HUES6 (cell line): Measurements from ENCODE around the gene TRIM34.

Source experiments
- H3K27ac ChIP-seq: 2 replicates; pipeline ENCODE4 v1.7.0; 2013; ENCODE audit warnings: low read depth, mild to moderate bottlenecking, low read length, inconsistent platforms
- H3K27me3 ChIP-seq: 2 replicates; pipeline ENCODE4 v1.6.1; 2013; ENCODE audit warnings: low read length; ENCODE audit not compliant: control insufficient read depth, insufficient read depth
- H3K36me3 ChIP-seq: 2 replicates; pipeline ENCODE4 v1.6.1; 2013; ENCODE audit warnings: low read length; ENCODE audit not compliant: control insufficient read depth, insufficient read depth
- H3K4me1 ChIP-seq: 2 replicates; pipeline ENCODE4 v1.6.1; 2013; ENCODE audit warnings: low read length; ENCODE audit not compliant: control insufficient read depth, insufficient read depth
- H3K4me3 ChIP-seq: 2 replicates; pipeline ENCODE4 v1.5.1; 2013; ENCODE audit warnings: low read depth, low read length
- H3K9ac ChIP-seq: one replicate; pipeline ENCODE4 v1.6.1; 2013; ENCODE audit warnings: mild to moderate bottlenecking, low read length
- H3K9me3 ChIP-seq: 2 replicates; pipeline ENCODE4 v1.6.1; 2013; ENCODE audit warnings: low read depth, low read length; ENCODE audit not compliant: control insufficient read depth, insufficient read depth

Gene TRIM34

DNA sequence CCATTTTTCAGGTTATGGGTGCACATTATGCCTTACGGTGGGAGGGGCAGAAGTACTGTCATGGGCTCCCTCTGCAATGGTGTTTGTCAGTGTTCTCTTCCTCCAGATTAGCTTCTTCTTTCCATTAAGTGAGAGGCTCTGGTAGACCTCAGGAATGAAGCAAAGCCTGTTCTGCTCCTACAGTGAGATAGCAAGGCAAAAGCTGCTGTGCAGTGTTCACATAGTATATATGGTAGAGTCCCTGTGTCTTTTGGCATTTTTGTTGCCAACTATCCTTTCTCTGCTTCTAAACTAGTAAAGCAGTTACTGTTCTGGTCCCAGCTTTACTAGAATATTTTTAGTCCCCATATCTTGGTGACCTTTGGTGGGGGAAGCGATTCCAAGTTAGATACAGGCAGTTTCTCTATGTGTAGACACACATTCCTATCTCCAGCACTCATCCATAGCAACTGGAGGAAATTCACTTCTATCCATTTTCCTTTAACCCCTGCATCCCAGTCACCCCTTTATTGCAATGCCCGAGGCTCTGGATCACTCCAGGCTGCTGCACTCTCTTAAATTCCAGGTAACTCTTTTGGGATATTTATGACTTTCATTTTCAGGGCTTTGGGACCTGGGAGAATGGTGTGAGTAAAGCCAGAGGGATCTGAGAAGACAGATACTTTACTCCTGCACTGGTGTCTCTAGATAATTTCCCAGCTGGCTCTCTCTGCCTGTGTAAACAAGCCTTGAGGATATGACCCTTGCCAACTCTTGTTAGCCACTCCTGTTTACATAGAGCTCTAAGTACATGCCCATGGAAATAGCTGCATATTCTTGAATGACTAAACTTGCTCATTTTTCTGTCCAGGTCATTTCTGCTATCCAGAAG is 3.9 kb upstream of the TRIM34 start:
- no peak overlapping the region for H3K27ac ChIP-seq

GRCh38 chr11:5621580-5621979 is 3.2 kb upstream of the TRIM34 start:
- Histone ChIP-seq H3K4me3 (no peak overlapping the region), H3K4me1 (peaks cover 25% of the 10 kb centered on the region), H3K9me3 (no peaks in the 10 kb centered on the region), H3K27me3 (no peaks in the 10 kb centered on the region), H3K36me3 (no peaks in the 10 kb centered on the region), H3K9ac (no peak overlapping the region), H3K27ac (no peak overlapping the region)

More for the DNA sequence above, 3.9 kb upstream of the TRIM34 start:
- Histone ChIP-seq H3K27me3 (no peaks in the 10 kb centered on the region), H3K4me1 (peaks cover 25% of the 10 kb centered on the region), H3K9ac (no peak overlapping the region), H3K9me3 (no peaks in the 10 kb centered on the region), H3K36me3 (no peaks in the 10 kb centered on the region), H3K4me3 (no peak overlapping the region)

GRCh38 chr11:5622802-5623201 is 2.0 kb upstream of the TRIM34 start:
- H3K9me3 ChIP-seq, result 0 out of 2 replicates have a peak, but pooled peaks cover under 1% of the 10 kb centered on the region
- H3K27me3 ChIP-seq, result no peaks in the 10 kb centered on the region
- no peaks in the 10 kb centered on the region for H3K36me3 ChIP-seq
- no peak overlapping the region for H3K9ac ChIP-seq
- H3K4me1 ChIP-seq, result peaks cover 25% of the 10 kb centered on the region
- H3K27ac ChIP-seq, result no peak overlapping the region
- no peak overlapping the region for H3K4me3 ChIP-seq

DNA sequence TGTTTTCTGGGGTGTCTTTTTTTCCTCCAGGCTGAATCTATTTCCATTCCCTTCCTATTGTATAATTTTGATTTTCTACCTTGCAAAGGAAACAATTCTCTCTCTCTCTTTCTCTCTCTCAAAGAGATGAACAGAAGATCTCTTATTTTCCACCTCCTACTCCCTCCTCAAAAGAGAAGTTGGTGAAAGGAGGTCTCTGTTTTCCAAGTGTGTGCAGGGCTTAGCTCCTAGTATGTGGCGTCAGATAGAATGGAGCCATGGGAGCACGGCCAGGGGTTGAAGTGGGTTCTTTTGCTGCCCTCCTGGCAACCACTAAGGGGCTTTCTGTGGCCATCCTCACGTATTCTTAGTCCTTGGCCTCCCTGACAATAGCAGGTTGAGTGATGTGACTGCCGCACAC is 480 bp downstream of the TRIM34 start:
- H3K9ac ChIP-seq, result no peak overlapping the region
- no peak overlapping the region for H3K27ac ChIP-seq
- no peaks in the 10 kb centered on the region for H3K27me3 ChIP-seq
- H3K4me1 ChIP-seq, result peaks cover 22% of the 10 kb centered on the region
- H3K9me3 ChIP-seq, result 0 out of 2 replicates have a peak, but pooled peaks cover 2% of the 10 kb centered on the region
- no peak overlapping the region for H3K4me3 ChIP-seq
- no peaks in the 10 kb centered on the region for H3K36me3 ChIP-seq

DNA sequence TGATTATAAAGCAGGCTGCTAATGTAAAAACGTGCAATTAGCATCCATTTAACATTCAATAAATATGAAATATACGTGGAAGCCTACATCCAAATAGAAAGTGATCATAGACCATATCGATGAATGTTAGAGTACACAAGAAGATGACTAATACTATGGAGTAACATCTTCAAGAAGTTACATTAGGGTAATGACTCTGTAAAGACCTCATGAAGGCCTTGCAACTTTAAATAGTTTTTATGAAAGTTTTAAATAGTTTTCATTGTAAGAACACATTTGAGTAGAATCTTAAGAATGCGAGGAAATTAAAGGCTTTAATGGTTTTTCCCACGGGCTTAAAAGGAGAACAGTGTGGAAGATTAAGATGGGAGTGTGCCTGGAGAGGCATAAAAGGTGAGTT is 1.4 kb downstream of the TRIM34 start:
- Histone ChIP-seq H3K36me3 (no peaks in the 10 kb centered on the region), H3K4me1 (peaks cover 13% of the 10 kb centered on the region; the same call in 1 of the 2 replicates), H3K9ac (no peak overlapping the region), H3K9me3 (0 out of 2 replicates have a peak, but pooled peaks cover 2% of the 10 kb centered on the region), H3K27me3 (no peaks in the 10 kb centered on the region), H3K4me3 (no peak overlapping the region), H3K27ac (no peak overlapping the region)

GRCh38 chr11:5631417-5631816 is 6.6 kb downstream of the TRIM34 start:
- 0 out of 2 replicates have a peak, but pooled peaks cover 2% of the 10 kb centered on the region for H3K9me3 ChIP-seq
- H3K4me1 ChIP-seq, result no peaks in the 10 kb centered on the region
- H3K27me3 ChIP-seq, result no peaks in the 10 kb centered on the region
- no peak overlapping the region for H3K9ac ChIP-seq
- no peak overlapping the region for H3K27ac ChIP-seq
- H3K36me3 ChIP-seq, result no peaks in the 10 kb centered on the region
- H3K4me3 ChIP-seq, result no peak overlapping the region

GRCh38 chr11:5631969-5632635 is 7.3 kb downstream of the TRIM34 start:
- no peak overlapping the region for H3K4me3 ChIP-seq
- no peaks in the 10 kb centered on the region for H3K4me1 ChIP-seq
- no peak overlapping the region for H3K27ac ChIP-seq
- H3K9me3 ChIP-seq, result 0 out of 2 replicates have a peak, but pooled peaks cover 2% of the 10 kb centered on the region
- no peaks in the 10 kb centered on the region for H3K36me3 ChIP-seq
- H3K27me3 ChIP-seq, result no peaks in the 10 kb centered on the region
- no peak overlapping the region for H3K9ac ChIP-seq

GRCh38 chr11:5639953-5640352 is 15.2 kb downstream of the TRIM34 start:
- Histone ChIP-seq H3K27me3 (no peaks in the 10 kb centered on the region), H3K36me3 (no peaks in the 10 kb centered on the region), H3K9me3 (no peaks in the 10 kb centered on the region), H3K4me1 (no peaks in the 10 kb centered on the region), H3K27ac (no peak overlapping the region), H3K9ac (no peak overlapping the region), H3K4me3 (no peak overlapping the region)

DNA sequence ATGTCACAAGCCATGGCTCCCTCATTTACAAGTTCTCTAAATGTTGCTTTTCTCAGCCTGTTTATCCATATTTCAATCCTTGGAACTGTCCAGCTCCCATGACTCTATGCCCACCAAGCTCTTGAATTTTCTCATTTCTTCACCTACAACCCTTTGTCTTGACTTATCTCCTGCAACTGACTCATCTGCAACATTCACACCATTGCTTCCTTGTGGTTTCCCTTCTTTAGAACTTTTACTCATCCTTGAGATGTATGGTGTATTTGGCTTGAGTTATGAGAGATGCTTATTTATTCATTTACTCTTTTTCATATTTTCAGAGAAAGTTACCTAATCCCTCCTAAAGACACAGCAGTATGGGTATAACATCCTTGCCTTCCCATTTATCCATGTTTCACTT is 18.8 kb downstream of the TRIM34 start:
- no peaks in the 10 kb centered on the region for H3K9me3 ChIP-seq

DNA sequence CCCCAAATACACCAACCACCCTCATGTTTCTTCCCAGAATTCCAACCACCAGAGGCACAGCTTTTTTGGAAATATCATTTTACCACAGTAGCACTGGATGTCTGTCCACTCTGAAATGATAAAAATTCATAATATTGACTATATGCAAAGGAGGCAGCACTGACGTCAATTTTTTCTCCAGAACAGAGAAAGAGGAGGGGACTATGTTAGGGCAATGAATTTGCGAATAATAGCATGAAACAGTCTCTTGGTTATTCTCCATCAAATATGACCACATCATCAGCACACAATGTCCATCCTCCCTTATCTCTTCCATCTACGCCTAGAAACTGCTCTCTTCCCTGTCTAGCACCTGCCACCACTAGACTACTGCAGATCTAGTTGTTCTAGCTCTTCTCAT is 21.3 kb downstream of the TRIM34 start:
- no peak overlapping the region for H3K27ac ChIP-seq
- H3K4me3 ChIP-seq, result no peak overlapping the region
- H3K4me1 ChIP-seq, result no peaks in the 10 kb centered on the region
- no peaks in the 10 kb centered on the region for H3K36me3 ChIP-seq
- no peaks in the 10 kb centered on the region for H3K9me3 ChIP-seq
- H3K27me3 ChIP-seq, result no peaks in the 10 kb centered on the region
- no peak overlapping the region for H3K9ac ChIP-seq

More for the DNA sequence above, 18.8 kb downstream of the TRIM34 start:
- Histone ChIP-seq H3K36me3 (no peaks in the 10 kb centered on the region), H3K4me3 (no peak overlapping the region), H3K4me1 (no peaks in the 10 kb centered on the region), H3K9ac (no peak overlapping the region), H3K27ac (no peak overlapping the region), H3K27me3 (no peaks in the 10 kb centered on the region)

DNA sequence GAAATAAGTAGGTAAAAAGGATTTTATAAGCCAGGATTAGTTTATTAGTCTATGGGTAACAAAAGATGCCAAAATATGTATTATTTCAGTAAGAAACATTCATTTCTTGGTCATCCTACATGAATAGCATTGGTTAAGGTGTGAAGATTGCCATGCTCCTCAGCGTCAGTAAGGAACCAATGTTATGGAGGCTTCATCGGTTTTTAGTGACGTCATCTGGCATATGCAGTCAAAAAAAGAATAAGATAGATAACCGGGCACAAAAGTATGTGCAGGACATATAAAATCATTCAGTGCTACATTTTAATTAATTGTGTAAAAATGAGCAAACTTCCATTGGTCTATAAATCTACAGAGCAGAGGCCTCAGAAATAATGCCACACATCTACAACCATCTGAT is 30.7 kb downstream of the TRIM34 start:
- Histone ChIP-seq H3K4me1 (no peaks in the 10 kb centered on the region), H3K4me3 (no peak overlapping the region), H3K27me3 (no peaks in the 10 kb centered on the region), H3K36me3 (no peaks in the 10 kb centered on the region), H3K9ac (no peak overlapping the region), H3K9me3 (peaks cover 5% of the 10 kb centered on the region; the same call in 1 of the 2 replicates), H3K27ac (no peak overlapping the region)
